ENCODE data around the gene CAPN12. TPM values are rescaled to one million over a fixed set of nuclear protein-coding genes. Genes with fewer than 3 reads are reported as not detected.

CAPN12 gene
- polyA plus RNA-seq, 3 donors: 1.8 TPM; not detected in 2

GRCh38 chr19:38720559-38721236 is 23.6 kb downstream of the CAPN12 start:
- no peaks in the 10 kb centered on the region for H3K9me3 Mint-ChIP-seq
- no peak for TF ChIP-seq CTCF (IDR thresholded peaks at IDR 0.05)
- intact Hi-C loops (cut with micrococcal nuclease): no loop called here
- peaks cover 85 to 98% of the 10 kb centered on the region in 2 donors for H3K36me3 Mint-ChIP-seq
- no peaks in the 10 kb centered on the region for H3K4me1 ChIP-seq (ENCODE audit: control insufficient read depth in 1 of 2, insufficient read depth in 2 of 2, low read length in 2 of 2)
- H3K4me3 Mint-ChIP-seq: no peak overlapping the region
- WGBS (ENCODE audit: insufficient coverage): 98% methylated on average over 13 of the region's 15 CpGs
- no peak overlapping the region for H3K9ac ChIP-seq (ENCODE audit: insufficient read depth, low read length, poor library complexity, severe bottlenecking)
- H3K27me3 ChIP-seq (ENCODE audit: control insufficient read depth in 2 of 2, insufficient read depth in 2 of 2, low read length in 2 of 2): no peaks in the 10 kb centered on the region
- H3K4me3 ChIP-seq (replicated peaks in 1 of 3; ENCODE audit: low read depth in 2 of 3, low read length in 3 of 3): no peak overlapping the region
- peaks cover 16% of the 10 kb centered on the region for H4K20me1 ChIP-seq (ENCODE audit: insufficient read depth, low read length)
- H3K27me3 Mint-ChIP-seq (ENCODE audit: low read depth in 3 of 3): peaks cover 0 to 1% (median 0%) of the 10 kb centered on the region in 3 donors
- H3K36me3 ChIP-seq (replicated peaks in 1 of 2; ENCODE audit: control insufficient read depth in 1 of 2, insufficient read depth in 2 of 2, low read length in 2 of 2): peaks cover 96 to 100% of the 10 kb centered on the region in 2 donors
- no peaks in the 10 kb centered on the region for H3K79me2 ChIP-seq (ENCODE audit: insufficient read depth, low read length)
- no peak overlapping the region for H3K27ac ChIP-seq (ENCODE audit: low read depth in 1 of 2, low read length in 2 of 2)
- no peak overlapping the region for H2AFZ ChIP-seq (ENCODE audit: insufficient read depth, low read depth, low read length, poor library complexity, severe bottlenecking)
- no peaks in the 10 kb centered on the region for H3K9me3 ChIP-seq (replicated peaks in 1 of 2; ENCODE audit: control insufficient read depth in 1 of 2, insufficient read depth in 1 of 2, low read length in 2 of 2)
- H3K4me2 ChIP-seq (replicated peaks; ENCODE audit: extremely low read depth, low read length, poor library complexity, severe bottlenecking): no peak overlapping the region
- DNase-seq: no peak
- peak overlapping the region in 1 of 7 donors; percentile 68 for H3K27ac Mint-ChIP-seq
- H3K4me1 Mint-ChIP-seq: no peaks in the 10 kb centered on the region

GRCh38 chr19:38719761-38720558 is 24.3 kb downstream of the CAPN12 start:
- Histone ChIP-seq H3K27me3 (ENCODE audit: control insufficient read depth in 2 of 2, insufficient read depth in 2 of 2, low read length in 2 of 2) (no peaks in the 10 kb centered on the region), H3K9me3 (replicated peaks in 1 of 2; ENCODE audit: control insufficient read depth in 1 of 2, insufficient read depth in 1 of 2, low read length in 2 of 2) (no peaks in the 10 kb centered on the region), H3K36me3 (replicated peaks in 1 of 2; ENCODE audit: control insufficient read depth in 1 of 2, insufficient read depth in 2 of 2, low read length in 2 of 2) (peaks cover 92 to 100% of the 10 kb centered on the region in 2 donors), H3K79me2 (ENCODE audit: insufficient read depth, low read length) (no peaks in the 10 kb centered on the region), H4K20me1 (ENCODE audit: insufficient read depth, low read length) (peaks cover 16% of the 10 kb centered on the region), H3K4me1 (ENCODE audit: control insufficient read depth in 1 of 2, insufficient read depth in 2 of 2, low read length in 2 of 2) (no peaks in the 10 kb centered on the region), H3K4me2 (replicated peaks; ENCODE audit: extremely low read depth, low read length, poor library complexity, severe bottlenecking) (no peak overlapping the region), H3K9ac (ENCODE audit: insufficient read depth, low read length, poor library complexity, severe bottlenecking) (no peak overlapping the region), H3K27ac (ENCODE audit: low read depth in 1 of 2, low read length in 2 of 2) (peak overlapping the region in 1 of 2 donors; percentile 20), H3K4me3 (replicated peaks in 1 of 3; ENCODE audit: low read depth in 2 of 3, low read length in 3 of 3) (no peak overlapping the region), H2AFZ (ENCODE audit: insufficient read depth, low read depth, low read length, poor library complexity, severe bottlenecking) (no peak overlapping the region)
- H3K27ac Mint-ChIP-seq: peak overlapping the region in 3 of 7 donors; percentile 30 to 68 (median 65)
- WGBS (ENCODE audit: insufficient coverage): 88% methylated on average over 20 of the region's 24 CpGs
- no peak for DNase-seq
- peaks cover 0 to 1% (median 0%) of the 10 kb centered on the region in 3 donors for H3K27me3 Mint-ChIP-seq (ENCODE audit: low read depth in 3 of 3)
- peaks cover 83 to 98% of the 10 kb centered on the region in 2 donors for H3K36me3 Mint-ChIP-seq
- no peak for TF ChIP-seq CTCF (IDR thresholded peaks at IDR 0.05)
- no peaks in the 10 kb centered on the region for H3K9me3 Mint-ChIP-seq
- intact Hi-C loops (cut with micrococcal nuclease): no loop called here
- no peaks in the 10 kb centered on the region for H3K4me1 Mint-ChIP-seq
- no peak overlapping the region for H3K4me3 Mint-ChIP-seq
